Activated T-helper 1 cell treated with Interleukin-2 at 50 U/mL for 16 hours (primary cell): ENCODE measurements around the gene TMEM220.

ENCODE experiments used
- DNase-seq: peaks from one replicate; pipeline ENCODE4 v3.0.0-alpha.2; 2020; ENCODE audit warnings: low read depth

TMEM220 gene

GRCh38 chr17:10729334-10730193 lies at the start of gene TMEM220:
TSS of gene TMEM220 (minus strand) at chr17:10730023. CDS start at chr17:10729851, 172 bp downstream.
- DNase-seq: peak; percentile 4

DNA sequence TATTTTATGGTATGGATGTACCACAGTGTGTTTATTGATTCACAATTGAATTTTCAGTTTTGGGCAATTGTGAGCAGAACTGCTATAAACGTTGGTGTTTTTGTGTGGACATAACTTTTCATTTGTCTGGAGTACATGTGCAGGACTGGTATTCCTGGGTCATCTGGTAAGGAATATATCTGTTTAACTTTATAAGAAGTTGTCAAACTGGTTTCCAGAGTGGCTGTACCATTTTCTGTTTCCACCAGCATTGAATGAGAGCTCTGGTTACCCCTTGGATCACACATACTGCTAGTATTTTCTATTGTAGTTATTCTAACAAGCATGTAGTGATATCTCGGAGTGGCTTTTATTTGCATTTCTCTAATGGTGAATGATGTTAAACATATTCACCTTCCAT lies 49.8 kb upstream of the TMEM220 start:
- DNase-seq: no peak

GRCh38 chr17:10777890-10778289 lies 48.1 kb upstream of the TMEM220 start:
- DNase-seq: no peak

GRCh38 chr17:10777131-10777807 lies 47.4 kb upstream of the TMEM220 start:
- no peak for DNase-seq

- DNase-seq: no peak
These were observed 46.6 kb upstream of the TMEM220 start for GRCh38 chr17:10776381-10776780.

DNA sequence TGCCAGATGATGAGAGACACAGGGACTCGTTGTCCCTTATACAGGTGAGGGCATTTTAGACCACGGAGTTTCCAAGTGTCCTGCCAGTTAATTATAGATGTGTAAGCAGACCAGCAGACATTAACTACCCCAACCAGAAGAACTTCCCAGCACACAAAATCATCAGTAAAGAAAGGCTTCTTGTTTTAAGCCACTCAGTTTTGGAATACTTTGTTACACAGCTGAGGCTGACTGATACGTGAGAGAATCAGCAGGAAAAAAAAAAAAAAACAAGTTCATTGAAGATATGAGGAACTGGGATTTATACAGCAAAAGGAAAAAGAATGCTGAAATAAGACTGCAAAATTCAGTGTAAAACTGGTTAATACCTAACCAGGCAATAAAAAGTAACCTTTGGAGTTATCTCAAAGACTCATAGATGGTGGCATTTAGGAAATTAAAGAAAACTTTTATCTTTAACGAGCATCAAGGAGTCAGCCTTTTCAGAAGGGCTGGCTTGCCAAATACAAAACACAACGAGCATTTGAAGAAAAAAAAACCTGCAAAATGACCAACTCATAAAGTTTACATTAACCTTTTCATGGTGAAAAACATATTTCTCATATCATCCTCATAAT lies 46.0 kb upstream of the TMEM220 start:
- DNase-seq: no peak

GRCh38 chr17:10775058-10775457 lies 45.2 kb upstream of the TMEM220 start:
- DNase-seq: no peak

- no peak for DNase-seq
These were observed 43.6 kb upstream of the TMEM220 start for GRCh38 chr17:10773391-10773790.

DNA sequence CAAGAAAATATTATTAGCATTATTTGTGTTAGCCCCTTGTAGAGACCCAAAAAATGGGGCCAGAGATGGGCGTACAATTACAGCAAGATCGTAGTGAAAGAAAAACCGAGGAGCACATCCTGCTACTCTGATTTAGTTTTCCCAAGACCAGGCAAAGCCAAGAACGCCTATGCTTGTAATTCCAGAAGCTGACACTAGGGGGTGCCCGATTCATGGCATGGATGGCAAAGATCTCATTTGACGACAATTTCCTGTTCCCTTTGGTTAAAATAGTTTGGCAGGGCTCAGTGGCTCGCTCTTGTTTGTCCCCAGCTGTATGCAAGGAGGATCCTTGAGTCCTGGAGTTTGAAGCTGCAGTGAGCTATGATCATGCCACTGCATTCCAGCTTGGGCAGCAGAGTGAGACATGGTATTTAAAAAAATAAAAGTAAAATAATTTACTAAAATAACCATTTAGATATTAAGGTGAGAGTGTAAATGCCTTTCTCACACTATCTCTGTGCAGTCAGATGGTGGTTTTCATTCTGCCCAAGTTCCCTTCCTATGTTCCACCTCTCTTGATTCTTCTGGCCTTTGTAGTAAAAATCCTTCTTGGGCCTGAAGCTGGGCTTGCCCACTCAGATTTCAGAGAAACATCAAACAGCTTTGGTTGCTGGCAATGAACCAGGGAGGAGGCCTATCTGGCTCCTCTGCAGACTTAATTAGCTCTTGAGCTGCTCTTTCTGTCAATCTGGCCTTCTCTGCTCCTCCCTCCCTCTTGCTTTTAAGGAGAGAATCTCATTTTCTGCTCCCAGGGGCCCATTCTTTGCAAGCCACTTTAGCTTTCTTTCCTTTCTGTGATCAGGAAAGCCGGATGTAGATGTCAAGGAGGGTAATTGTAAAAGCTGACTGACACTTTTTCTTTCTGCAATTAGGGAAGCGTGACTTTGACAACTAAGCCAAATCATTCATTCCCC lies 42.9 kb upstream of the TMEM220 start:
- DNase-seq: no peak

DNA sequence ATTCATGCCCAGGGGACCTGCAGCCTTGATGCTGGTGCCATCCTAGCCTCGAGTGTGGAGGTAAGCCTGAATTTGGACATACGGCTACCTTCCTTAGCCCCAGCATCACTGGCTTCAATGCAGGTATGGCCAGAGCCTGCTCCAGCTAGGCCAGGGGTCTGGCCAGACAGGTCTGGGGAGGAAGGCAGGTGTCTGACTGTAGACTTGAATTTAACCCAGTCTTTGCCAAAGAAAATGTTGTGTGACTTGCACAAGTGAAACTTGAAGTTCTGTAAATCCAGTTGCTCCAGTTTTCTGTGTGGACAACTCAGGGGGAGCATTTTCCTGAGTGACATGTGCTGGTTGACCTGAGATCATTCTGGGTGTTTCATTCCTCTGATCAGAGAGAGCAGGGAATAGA lies 41.3 kb upstream of the TMEM220 start:
- DNase-seq: no peak

DNA sequence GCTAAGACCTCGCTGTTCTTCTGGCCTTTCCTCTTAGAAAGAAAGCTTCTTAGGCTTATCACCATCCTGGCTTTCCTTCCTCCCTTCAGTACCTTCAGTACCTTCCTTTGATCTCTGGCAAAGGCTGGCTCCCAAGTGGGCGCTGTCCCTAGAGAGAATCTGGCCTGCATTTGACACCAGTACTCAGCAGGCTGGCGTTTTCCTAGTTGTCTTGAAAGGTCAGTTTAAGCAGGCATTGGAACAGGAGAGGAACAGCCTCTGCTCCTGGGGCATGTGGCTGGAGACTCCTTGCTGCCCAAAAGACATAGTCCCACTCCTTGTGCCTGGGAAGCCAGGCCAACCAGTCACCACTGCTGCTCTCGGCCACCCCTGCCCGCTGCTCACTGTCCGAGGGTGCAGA lies 40.0 kb upstream of the TMEM220 start:
- no peak for DNase-seq

- no peak for DNase-seq
These were observed 39.0 kb upstream of the TMEM220 start for GRCh38 chr17:10768750-10769251.

GRCh38 chr17:10767232-10767631 lies 37.4 kb upstream of the TMEM220 start:
- DNase-seq: no peak

GRCh38 chr17:10762037-10762436 lies 32.2 kb upstream of the TMEM220 start:
- DNase-seq: no peak

GRCh38 chr17:10761281-10761680 lies 31.5 kb upstream of the TMEM220 start:
- DNase-seq: no peak

- no peak for DNase-seq
These were observed 28.2 kb upstream of the TMEM220 start for GRCh38 chr17:10758062-10758461.

GRCh38 chr17:10757647-10758046 lies 27.8 kb upstream of the TMEM220 start:
- no peak for DNase-seq

- no peak for DNase-seq
These were observed 27.2 kb upstream of the TMEM220 start for GRCh38 chr17:10757067-10757466.

GRCh38 chr17:10756619-10757018 lies 26.8 kb upstream of the TMEM220 start:
- no peak for DNase-seq

GRCh38 chr17:10756185-10756584 lies 26.4 kb upstream of the TMEM220 start:
- no peak for DNase-seq

DNA sequence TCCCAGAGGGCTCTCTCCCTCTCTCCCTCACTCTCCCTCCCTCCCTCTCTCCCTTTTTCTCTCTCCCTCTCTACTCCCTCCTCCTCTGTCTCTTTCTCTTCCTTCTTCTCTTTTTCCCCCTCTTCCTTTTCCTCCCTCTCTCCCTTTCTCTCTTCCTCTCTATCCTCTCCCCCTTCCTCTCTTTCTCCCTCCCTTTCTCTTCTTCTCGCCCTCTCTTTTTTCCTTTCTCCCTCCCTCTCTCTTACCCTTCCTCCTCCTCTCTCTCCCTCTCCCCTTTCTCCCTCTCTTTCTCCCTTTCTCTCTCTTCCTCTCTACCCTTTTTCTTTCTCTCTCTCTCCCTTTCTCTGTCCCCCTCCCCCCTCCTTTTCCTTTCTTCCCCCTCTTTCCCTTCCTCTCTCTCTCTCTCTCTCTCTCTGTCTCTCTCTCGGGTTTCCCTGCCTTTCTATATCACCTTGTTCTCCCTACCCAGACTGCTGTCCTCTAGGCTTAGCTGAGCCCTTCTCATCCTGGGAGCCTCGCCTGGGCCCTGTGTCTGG lies 25.8 kb upstream of the TMEM220 start:
- no peak for DNase-seq
